GM12801 (cell line): ENCODE results near the gene KRTAP10-2.

Source experiments
- TF ChIP-seq, protein P1 (sequence below): IDR thresholded peaks from one replicate; pipeline ENCODE4 v1.5.1; 2011; ENCODE audit warnings: control low read depth; ENCODE audit not compliant: insufficient read length; ENCODE audit errors: extremely low read depth

KRTAP10-2 gene

DNA sequence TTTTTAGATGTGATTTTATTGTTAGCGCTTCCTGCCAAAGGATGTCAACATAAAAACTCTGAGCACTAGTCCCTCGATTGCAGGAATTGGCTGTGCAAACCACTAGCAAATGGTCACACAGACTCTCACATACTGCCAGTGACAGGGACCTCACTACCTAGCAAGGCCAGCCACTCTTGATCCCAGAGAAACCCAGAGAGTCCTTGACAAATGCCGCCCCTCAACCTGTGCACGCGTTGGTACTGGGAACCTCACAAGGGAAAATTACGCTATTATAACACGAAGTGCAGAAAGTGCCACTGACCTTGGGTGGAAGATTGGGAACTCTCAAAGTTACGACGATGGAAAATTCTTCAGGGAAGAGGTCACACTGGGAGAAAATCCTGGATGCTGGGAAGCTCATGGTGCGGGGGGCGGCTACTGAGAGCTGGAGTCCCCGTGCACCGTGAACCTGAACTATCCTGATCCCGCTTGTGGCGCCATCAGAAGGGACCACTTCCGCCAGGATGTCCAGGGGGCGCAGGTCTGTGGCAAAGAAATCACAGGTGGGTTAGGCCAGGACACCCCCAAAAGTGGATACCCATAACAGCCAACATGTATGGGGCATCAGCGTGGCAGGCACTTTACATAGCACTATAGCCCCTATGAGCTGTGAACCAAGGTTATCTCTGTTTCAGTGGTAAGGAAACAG is 16.3 kb upstream of the KRTAP10-2 start:
- TF ChIP-seq, protein P1, sequence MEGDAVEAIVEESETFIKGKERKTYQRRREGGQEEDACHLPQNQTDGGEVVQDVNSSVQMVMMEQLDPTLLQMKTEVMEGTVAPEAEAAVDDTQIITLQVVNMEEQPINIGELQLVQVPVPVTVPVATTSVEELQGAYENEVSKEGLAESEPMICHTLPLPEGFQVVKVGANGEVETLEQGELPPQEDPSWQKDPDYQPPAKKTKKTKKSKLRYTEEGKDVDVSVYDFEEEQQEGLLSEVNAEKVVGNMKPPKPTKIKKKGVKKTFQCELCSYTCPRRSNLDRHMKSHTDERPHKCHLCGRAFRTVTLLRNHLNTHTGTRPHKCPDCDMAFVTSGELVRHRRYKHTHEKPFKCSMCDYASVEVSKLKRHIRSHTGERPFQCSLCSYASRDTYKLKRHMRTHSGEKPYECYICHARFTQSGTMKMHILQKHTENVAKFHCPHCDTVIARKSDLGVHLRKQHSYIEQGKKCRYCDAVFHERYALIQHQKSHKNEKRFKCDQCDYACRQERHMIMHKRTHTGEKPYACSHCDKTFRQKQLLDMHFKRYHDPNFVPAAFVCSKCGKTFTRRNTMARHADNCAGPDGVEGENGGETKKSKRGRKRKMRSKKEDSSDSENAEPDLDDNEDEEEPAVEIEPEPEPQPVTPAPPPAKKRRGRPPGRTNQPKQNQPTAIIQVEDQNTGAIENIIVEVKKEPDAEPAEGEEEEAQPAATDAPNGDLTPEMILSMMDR = no peak

DNA sequence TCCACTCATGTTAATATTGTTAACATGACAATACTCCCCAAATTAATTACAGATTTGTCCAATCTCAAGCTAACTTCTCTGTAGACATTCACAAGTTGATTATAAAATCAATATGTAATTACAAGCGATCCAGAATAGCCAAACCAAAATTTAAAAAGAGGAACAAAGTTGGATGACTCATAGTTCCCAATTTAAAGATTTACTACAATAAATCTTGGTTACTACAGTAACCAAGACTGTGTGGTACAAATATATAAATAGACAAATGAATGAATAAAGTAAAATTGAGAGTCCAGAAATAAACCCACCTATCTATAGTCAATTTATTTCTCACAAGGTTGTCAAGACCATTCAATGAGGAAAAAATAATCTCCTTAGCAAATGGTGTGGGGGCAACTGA is 15.1 kb upstream of the KRTAP10-2 start:
- TF ChIP-seq, protein P1 = no peak

DNA sequence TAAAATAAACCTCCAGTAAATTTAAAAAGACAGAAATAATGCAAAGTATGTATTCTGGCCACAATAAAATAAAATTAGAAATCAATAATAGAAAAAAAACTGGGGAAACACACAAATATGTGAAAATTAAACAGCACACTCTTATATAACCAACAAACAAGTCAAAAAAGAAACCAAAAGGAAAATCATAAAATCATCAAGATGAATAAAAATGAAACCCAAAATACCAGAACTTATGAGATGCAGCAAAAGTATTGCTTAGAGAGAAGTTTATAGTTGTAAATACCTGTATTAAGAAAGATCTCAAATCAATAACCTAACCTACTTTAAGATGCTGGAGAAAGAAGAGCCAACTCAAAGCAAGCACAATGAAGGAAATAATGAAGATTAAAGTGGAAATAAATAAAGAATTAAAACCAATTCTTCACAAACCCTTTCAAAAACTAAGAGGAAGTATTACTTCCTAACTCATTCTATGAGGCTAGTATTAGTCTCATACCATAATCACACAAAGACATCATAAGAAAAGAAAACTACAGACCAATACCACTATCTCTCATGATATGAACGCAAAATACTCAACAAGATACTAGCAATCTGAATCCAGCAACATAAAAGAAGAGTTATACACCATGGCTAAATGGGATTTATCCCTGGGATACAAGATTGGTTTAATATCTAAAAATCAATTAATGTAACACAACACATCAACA is 13.7 kb upstream of the KRTAP10-2 start:
- TF ChIP-seq, protein P1 = no peak

DNA sequence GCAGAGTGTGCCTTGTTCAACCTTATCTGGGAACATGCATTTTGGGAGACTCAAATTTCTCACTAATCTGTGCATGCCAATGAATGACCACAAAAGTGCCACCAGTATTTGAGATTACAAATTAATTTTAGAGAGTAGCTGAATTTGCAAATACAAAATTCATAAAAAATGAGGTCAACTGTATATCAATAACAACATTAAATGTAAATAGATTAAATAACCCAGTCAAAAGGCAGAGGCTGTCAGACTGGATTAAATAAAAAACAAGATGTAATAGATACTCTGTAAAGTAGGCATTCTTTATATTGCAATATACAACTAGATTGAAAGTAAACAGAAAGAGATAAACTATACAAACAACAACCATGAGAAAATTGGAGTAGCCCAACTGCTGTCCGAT is 12.8 kb upstream of the KRTAP10-2 start:
- TF ChIP-seq, protein P1 = no peak

DNA sequence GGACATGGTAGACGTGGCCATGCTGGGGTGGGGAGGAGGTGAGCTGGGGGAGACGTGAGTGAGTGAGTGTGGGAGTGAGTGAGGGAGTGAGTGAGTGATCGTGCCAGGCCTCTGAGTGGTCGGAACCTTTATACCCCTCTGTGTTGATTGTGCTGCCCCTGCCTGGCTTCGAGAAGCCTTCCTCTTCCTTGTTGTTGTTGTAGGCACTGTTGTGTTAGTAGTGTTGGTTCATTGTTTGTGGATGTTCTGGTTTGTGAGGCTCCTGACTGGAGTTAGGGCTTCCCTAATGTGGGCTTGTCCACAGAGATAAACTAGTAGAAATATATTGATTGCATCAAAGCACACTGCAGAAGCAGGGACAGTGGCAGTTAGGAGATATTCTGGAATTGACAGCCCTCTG is 7.4 kb upstream of the KRTAP10-2 start, which contains the start of gene KRTAP10-3:
Gene KRTAP10-3, minus strand, starts transcription at position 101 of the 400 bp plus-strand sequence. Its CDS starts 80 bp downstream, at position 21.
- TF ChIP-seq, protein P1 = no peak

DNA sequence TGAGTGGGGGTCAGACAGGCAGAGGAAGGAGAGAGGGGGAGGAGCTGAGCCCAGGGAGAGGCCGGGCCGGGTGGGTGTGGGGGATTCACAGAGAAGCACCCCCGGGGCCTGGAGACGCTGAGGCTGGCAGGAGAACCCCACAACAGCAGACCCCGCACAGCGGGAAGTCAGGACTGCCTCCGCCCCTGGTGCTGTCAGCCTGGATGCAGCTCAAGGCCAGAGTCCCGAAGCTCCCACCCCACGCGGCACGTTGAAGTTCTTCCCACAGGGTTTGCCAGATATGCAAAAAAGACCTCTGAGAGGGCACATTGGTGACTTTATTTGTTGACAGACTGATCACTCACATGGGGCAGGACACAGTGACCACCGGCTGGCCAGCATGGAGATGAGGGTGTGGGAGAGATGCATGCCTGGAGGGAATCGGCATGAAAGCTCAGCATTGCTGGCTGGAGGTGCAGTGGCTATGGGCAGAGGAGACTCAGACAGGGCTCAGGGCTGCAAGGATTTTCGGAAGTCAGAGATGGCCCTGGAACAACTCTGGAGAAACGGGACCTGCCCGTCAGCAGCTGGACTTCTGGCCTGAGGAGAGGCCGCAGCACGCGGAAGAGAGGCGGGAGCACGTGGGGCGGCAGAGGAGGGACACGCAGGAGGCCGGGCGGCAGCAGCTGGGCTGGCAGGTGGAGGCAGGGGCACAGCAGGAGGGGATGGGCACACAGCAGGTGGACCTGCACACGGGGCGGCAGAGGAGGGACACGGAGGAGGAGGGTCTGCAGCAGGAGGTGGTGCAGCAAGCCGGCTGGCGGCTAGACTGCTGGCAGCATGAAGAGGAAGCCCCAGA is 6.4 kb upstream of the KRTAP10-2 start:
- TF ChIP-seq, protein P1 = no peak

DNA sequence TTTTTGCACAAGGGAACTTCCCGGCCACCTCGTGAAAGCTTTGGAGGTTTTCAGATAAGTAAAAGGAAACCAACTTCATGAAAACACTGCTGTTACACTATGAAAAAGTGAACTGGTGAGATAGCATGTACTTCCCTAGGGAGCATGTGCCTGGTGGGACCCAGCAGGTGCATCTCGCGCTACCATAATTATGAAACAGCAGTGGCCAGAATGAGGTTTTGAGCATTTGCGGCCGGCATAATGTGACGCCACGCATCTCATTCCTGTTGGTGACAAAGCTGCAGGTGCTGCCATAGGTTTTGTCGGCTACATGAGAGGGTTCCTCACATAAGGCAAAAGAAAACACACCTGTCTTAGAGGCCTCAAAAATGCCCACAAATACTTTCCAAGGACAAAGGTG is 5.6 kb upstream of the KRTAP10-2 start:
- TF ChIP-seq, protein P1 = no peak
